ENCODE results near the gene BRPF3. TPM values are rescaled to one million over a fixed set of nuclear protein-coding genes. Genes with fewer than 3 reads are reported as not detected.

BRPF3 gene
- total and polyA plus RNA-seq, 9 of the 15 experiments (the other 6 are each of a cell fraction or from before 2014, with no cell fraction given): 2.2 to 19.3 (median 8.0) TPM

DNA sequence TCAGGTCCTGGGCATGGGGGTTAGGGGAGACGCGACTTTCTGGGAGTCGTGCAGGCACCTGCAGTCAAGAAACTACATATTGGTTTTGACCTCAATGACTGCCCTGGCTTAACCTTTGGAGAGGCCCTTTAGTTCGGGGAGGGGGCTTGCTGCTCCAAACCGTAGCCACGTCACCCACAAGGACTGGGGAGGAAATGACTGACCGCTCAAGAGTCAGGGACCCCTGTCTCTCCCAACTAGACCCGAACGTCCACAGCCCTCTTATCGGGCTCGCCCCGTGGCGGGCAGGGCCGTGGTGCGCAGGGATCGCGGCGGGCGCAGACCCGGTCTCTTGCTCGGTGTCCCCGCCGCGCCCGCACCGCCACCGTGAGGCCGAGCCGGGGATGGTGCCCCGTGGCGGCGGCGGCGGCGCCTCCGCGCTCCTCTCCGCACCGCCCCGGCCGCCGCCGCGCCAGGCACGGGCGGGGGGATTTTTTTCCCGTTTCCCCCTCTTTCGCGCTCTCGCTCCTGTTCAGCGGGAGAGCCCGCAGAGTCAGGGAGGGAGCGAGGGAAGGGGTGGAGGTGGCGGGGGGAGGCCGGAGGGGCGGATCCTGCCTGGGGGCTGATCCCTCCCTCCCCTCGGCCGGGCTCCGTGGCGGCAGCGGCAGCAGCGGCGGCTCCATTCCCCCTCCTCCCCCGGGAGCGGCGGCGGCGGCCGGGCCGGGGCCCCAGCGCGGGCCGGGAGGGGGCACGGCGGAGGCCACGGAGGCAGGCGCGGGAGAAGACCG lies at the start of gene BRPF3 (continued):
- TF ChIP-seq MGA (IDR thresholded peaks at IDR 0.05): 0 out of 2 replicates have a peak, but pooled peaks have one; percentile 15
- TF ChIP-seq TSHZ1 (CRISPR knock-in tag; IDR thresholded peaks at IDR 0.05): no peak
- TF ChIP-seq E2F4 (CRISPR knock-in tag; IDR thresholded peaks at IDR 0.05; ENCODE audit: low read depth): no peak
- no peak for TF ChIP-seq E2F3 (CRISPR knock-in tag; IDR thresholded peaks at IDR 0.05)
- TF ChIP-seq ZNF584 (CRISPR knock-in tag; IDR thresholded peaks at IDR 0.05; ENCODE audit: low read depth): no peak
- peak; percentile 4; the same call in 1 of the 2 replicates for TF ChIP-seq ATF4 (CRISPR knock-in tag; IDR thresholded peaks at IDR 0.05)
- no peak for TF ChIP-seq ZBTB26 (CRISPR knock-in tag; IDR thresholded peaks at IDR 0.05)
